ENCODE data around the gene LSM10.

- TF ChIP-seq CTCF (conservative IDR thresholded peaks at IDR 0.05; ENCODE audit: low read depth, low read length) (no peak), EZH2 (IDR thresholded peaks at IDR 0.05; ENCODE audit: low read length, unreplicated experiment) (no peak), EZH2phosphoT487 (IDR thresholded peaks at IDR 0.05; ENCODE audit: borderline replicate concordance, low read length) (no peak)
Observed at GRCh38 chr1:36359383-36359782, 38.3 kb downstream of the LSM10 start.

Measured in PC-3 (cell line).